Measurements from ENCODE around the gene DDX43.
"Not testable (repeated sequence)": the region's sequence is repeated elsewhere in the genome, so short reads cannot be mapped to it uniquely, and the experiment has no call there.

The DDX43 gene

GRCh38 chr6:73394577-73395354, at the start of gene DDX43:
TSS of gene DDX43 (plus strand) at chr6:73394828. CDS start at chr6:73394906, 78 bp downstream.
- DNase-seq (ENCODE audit: low read depth), result no peak

GRCh38 chr6:73348550-73349204, 46.0 kb upstream of the DDX43 start:
- no peak for DNase-seq (ENCODE audit: low read depth)

- no peak for DNase-seq (ENCODE audit: low read depth)
These were observed 45.3 kb upstream of the DDX43 start for GRCh38 chr6:73349311-73349710.

GRCh38 chr6:73353636-73354593, 40.7 kb upstream of the DDX43 start, which contains the start of gene DPPA5:
TSS of gene DPPA5 (minus strand) at chr6:73354276. CDS start at chr6:73354225, 51 bp downstream.
- DNase-seq (ENCODE audit: low read depth), result no peak

GRCh38 chr6:73362358-73362757, 32.3 kb upstream of the DDX43 start, which contains the start of gene KHDC3L:
TSS of gene KHDC3L (plus strand) at chr6:73362658. CDS start at chr6:73362730, 72 bp downstream.
- DNase-seq (ENCODE audit: low read depth), result no peak

- DNase-seq (ENCODE audit: low read depth), result no peak
These were observed 31.6 kb upstream of the DDX43 start for GRCh38 chr6:73362869-73363536.

GRCh38 chr6:73363537-73363875, 31.1 kb upstream of the DDX43 start:
- DNase-seq (ENCODE audit: low read depth), result no peak

GRCh38 chr6:73364121-73364520, 30.5 kb upstream of the DDX43 start:
- no peak for DNase-seq (ENCODE audit: low read depth)

- no peak for DNase-seq (ENCODE audit: low read depth)
These were observed 30.1 kb upstream of the DDX43 start for GRCh38 chr6:73364549-73364948.

- DNase-seq (ENCODE audit: low read depth), result no peak
These were observed 26.8 kb upstream of the DDX43 start for GRCh38 chr6:73367761-73368355.

- no peak for DNase-seq (ENCODE audit: low read depth)
These were observed 26.0 kb upstream of the DDX43 start for GRCh38 chr6:73368675-73369074.

- DNase-seq (ENCODE audit: low read depth), result no peak
These were observed 25.5 kb upstream of the DDX43 start for GRCh38 chr6:73369157-73369556.

GRCh38 chr6:73369563-73369962, 25.1 kb upstream of the DDX43 start, which contains the start of gene OOEP:
TSS of gene OOEP (minus strand) at chr6:73369897. CDS start at chr6:73369792, 105 bp downstream.
- no peak for DNase-seq (ENCODE audit: low read depth)

GRCh38 chr6:73371984-73372383, 22.6 kb upstream of the DDX43 start:
- DNase-seq (ENCODE audit: low read depth), result no peak

- DNase-seq (ENCODE audit: low read depth), result no peak
These were observed 22.1 kb upstream of the DDX43 start for GRCh38 chr6:73372516-73372915.

GRCh38 chr6:73375216-73375615, 19.4 kb upstream of the DDX43 start:
- no peak for DNase-seq (ENCODE audit: low read depth)

GRCh38 chr6:73377225-73377624, 17.4 kb upstream of the DDX43 start:
- no peak for DNase-seq (ENCODE audit: low read depth)

- DNase-seq (ENCODE audit: low read depth), result not testable (repeated sequence)
These were observed 13.1 kb upstream of the DDX43 start for GRCh38 chr6:73381531-73381930.

GRCh38 chr6:73382462-73383113, 12.0 kb upstream of the DDX43 start:
- no peak for DNase-seq (ENCODE audit: low read depth)

GRCh38 chr6:73388433-73388799, 6.2 kb upstream of the DDX43 start:
- no peak for DNase-seq (ENCODE audit: low read depth)
